Neural cell (in vitro differentiated cells): ENCODE data around the gene FBXL5.

Experiments used
- EP300 ChIP-seq: fragments of 450-650 bp; conservative IDR thresholded peaks from 2 replicates; pipeline ENCODE4 v1.6.1; 2014; ENCODE audit warnings: antibody characterized with exemption, mild to moderate bottlenecking, moderate library complexity; ENCODE audit not compliant: poor library complexity, severe bottlenecking
- TAF1 ChIP-seq: IDR thresholded peaks from 2 replicates; pipeline ENCODE4 v1.6.1; 2012; ENCODE audit warnings: low read depth
- TF ChIP-seq, protein P1 (sequence below): fragments of 450-650 bp; IDR thresholded peaks from 2 replicates; pipeline ENCODE4 v1.5.1; 2014; ENCODE audit warnings: antibody characterized with exemption, mild to moderate bottlenecking, moderate library complexity; ENCODE audit not compliant: poor library complexity, severe bottlenecking

DNA sequence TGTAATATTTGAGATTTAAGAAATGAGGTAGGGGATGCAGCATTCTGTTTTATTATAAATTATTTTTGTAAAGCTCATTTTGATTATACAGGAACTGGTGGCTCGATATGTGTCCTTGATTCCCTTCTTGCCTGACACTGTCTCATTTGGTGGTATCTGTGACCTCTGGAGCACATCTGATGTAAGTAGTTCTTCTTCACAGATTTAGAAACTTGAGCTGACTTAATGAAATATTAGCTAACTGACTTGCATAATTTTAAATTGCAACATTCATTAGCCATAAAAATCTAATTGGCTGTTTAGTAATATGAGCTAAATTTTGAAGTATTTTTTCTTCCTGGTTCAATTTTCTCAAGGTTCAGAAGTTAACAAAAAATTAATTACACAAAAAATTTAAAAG lies 69.1 kb downstream of the FBXL5 start:
- TF ChIP-seq EP300 (no peak), TAF1 (no peak)
- TF ChIP-seq, protein P1, sequence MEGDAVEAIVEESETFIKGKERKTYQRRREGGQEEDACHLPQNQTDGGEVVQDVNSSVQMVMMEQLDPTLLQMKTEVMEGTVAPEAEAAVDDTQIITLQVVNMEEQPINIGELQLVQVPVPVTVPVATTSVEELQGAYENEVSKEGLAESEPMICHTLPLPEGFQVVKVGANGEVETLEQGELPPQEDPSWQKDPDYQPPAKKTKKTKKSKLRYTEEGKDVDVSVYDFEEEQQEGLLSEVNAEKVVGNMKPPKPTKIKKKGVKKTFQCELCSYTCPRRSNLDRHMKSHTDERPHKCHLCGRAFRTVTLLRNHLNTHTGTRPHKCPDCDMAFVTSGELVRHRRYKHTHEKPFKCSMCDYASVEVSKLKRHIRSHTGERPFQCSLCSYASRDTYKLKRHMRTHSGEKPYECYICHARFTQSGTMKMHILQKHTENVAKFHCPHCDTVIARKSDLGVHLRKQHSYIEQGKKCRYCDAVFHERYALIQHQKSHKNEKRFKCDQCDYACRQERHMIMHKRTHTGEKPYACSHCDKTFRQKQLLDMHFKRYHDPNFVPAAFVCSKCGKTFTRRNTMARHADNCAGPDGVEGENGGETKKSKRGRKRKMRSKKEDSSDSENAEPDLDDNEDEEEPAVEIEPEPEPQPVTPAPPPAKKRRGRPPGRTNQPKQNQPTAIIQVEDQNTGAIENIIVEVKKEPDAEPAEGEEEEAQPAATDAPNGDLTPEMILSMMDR: no peak
